HEK293 (cell line): ENCODE measurements around the gene YAE1.

Experiments used
- CTCF ChIP-seq: fragments of 450-650 bp; formaldehyde crosslinking; IDR thresholded peaks from 2 replicates; pipeline ENCODE4 v1.5.1; 2016; ENCODE audit warnings: missing biosample characterization, missing genetic modification characterization
- ELK4 ChIP-seq: IDR thresholded peaks from 2 replicates; pipeline ENCODE4 v1.6.1; 2011; ENCODE audit warnings: mild to moderate bottlenecking, low read depth, low read length, borderline replicate concordance
- KLF9 ChIP-seq: fragments of 450-650 bp; formaldehyde crosslinking; IDR thresholded peaks from 2 replicates; pipeline ENCODE4 v1.5.1; 2016; ENCODE audit warnings: missing biosample characterization, missing genetic modification characterization, low read depth
- OSR2 ChIP-seq: fragments of 450-650 bp; formaldehyde crosslinking; IDR thresholded peaks from 2 replicates; pipeline ENCODE4 v1.5.1; 2016; ENCODE audit warnings: missing biosample characterization, missing genetic modification characterization
- PRDM1 ChIP-seq: fragments of 450-650 bp; formaldehyde crosslinking; IDR thresholded peaks from 2 replicates; pipeline ENCODE4; 2016; ENCODE audit warnings: missing biosample characterization, missing genetic modification characterization
- PRDM10 ChIP-seq: fragments of 450-650 bp; formaldehyde crosslinking; IDR thresholded peaks from 2 replicates; pipeline ENCODE4 v1.5.1; 2016; ENCODE audit warnings: missing biosample characterization, missing genetic modification characterization
- SP2 ChIP-seq: fragments of 450-650 bp; formaldehyde crosslinking; IDR thresholded peaks from 2 replicates; pipeline ENCODE4 v1.5.1; 2016; ENCODE audit warnings: missing biosample characterization, missing genetic modification characterization
- SP3 ChIP-seq: fragments of 450-650 bp; formaldehyde crosslinking; IDR thresholded peaks from 2 replicates; pipeline ENCODE4 v1.5.1; 2016; ENCODE audit warnings: missing biosample characterization, missing genetic modification characterization
- TCF7L2 ChIP-seq: IDR thresholded peaks from 2 replicates; pipeline ENCODE4 v1.6.1; 2011; ENCODE audit warnings: low read depth, mild to moderate bottlenecking, inconsistent platforms, low read length, moderate library complexity, borderline replicate concordance
- ZBTB17 ChIP-seq: fragments of 450-650 bp; formaldehyde crosslinking; IDR thresholded peaks from 2 replicates; pipeline ENCODE4 v1.5.1; 2016; ENCODE audit warnings: missing biosample characterization, missing genetic modification characterization
- ZBTB21 ChIP-seq: fragments of 450-650 bp; formaldehyde crosslinking; IDR thresholded peaks from 2 replicates; pipeline ENCODE4 v1.5.1; 2017; ENCODE audit warnings: missing biosample characterization, missing genetic modification characterization
- ZBTB44 ChIP-seq: fragments of 450-650 bp; IDR thresholded peaks from 2 replicates; pipeline ENCODE4 v1.5.1; 2018; ENCODE audit warnings: missing biosample characterization, mild to moderate bottlenecking, missing genetic modification characterization
- ZBTB48 ChIP-seq: fragments of 450-650 bp; formaldehyde crosslinking; IDR thresholded peaks from 2 replicates; pipeline ENCODE4 v1.5.1; 2016; ENCODE audit warnings: missing biosample characterization, missing genetic modification characterization
- ZIC2 ChIP-seq: fragments of 450-650 bp; formaldehyde crosslinking; IDR thresholded peaks from 2 replicates; pipeline ENCODE4 v1.5.1; 2016; ENCODE audit warnings: missing biosample characterization, missing genetic modification characterization
- ZNF10 ChIP-seq: fragments of 450-650 bp; formaldehyde crosslinking; IDR thresholded peaks from 2 replicates; pipeline ENCODE4 v1.5.1; 2017; ENCODE audit warnings: missing biosample characterization, missing genetic modification characterization
- ZNF112 ChIP-seq: fragments of 450-650 bp; formaldehyde crosslinking; IDR thresholded peaks from 2 replicates; pipeline ENCODE4 v1.5.0; 2017; ENCODE audit warnings: missing biosample characterization, missing genetic modification characterization
- ZNF114 ChIP-seq: fragments of 450-650 bp; formaldehyde crosslinking; IDR thresholded peaks from 2 replicates; pipeline ENCODE4 v1.5.0; 2017; ENCODE audit warnings: missing biosample characterization, missing genetic modification characterization
- ZNF132 ChIP-seq: fragments of 450-650 bp; formaldehyde crosslinking; IDR thresholded peaks from 2 replicates; pipeline ENCODE4 v1.5.1; 2017; ENCODE audit warnings: missing biosample characterization, missing genetic modification characterization, borderline replicate concordance
- ZNF140 ChIP-seq: fragments of 450-650 bp; formaldehyde crosslinking; IDR thresholded peaks from 2 replicates; pipeline ENCODE4 v1.5.1; 2016; ENCODE audit warnings: missing biosample characterization, missing genetic modification characterization
- ZNF223 ChIP-seq: fragments of 450-650 bp; formaldehyde crosslinking; IDR thresholded peaks from 2 replicates; pipeline ENCODE4 v1.5.1; 2016; ENCODE audit warnings: missing biosample characterization, missing genetic modification characterization
- ZNF23 ChIP-seq: fragments of 450-650 bp; formaldehyde crosslinking; IDR thresholded peaks from 2 replicates; pipeline ENCODE4 v1.5.1; 2016; ENCODE audit warnings: missing biosample characterization, missing genetic modification characterization, borderline replicate concordance
- ZNF311 ChIP-seq: fragments of 450-650 bp; formaldehyde crosslinking; IDR thresholded peaks from 2 replicates; pipeline ENCODE4 v1.5.1; 2017; ENCODE audit warnings: missing biosample characterization, missing genetic modification characterization, borderline replicate concordance
- ZNF514 ChIP-seq: fragments of 450-650 bp; formaldehyde crosslinking; IDR thresholded peaks from 2 replicates; pipeline ENCODE4 v1.5.1; 2016; ENCODE audit warnings: missing biosample characterization, missing genetic modification characterization
- ZNF530 ChIP-seq: fragments of 450-650 bp; formaldehyde crosslinking; IDR thresholded peaks from 2 replicates; pipeline ENCODE4 v1.5.1; 2016; ENCODE audit warnings: low read depth, missing biosample characterization, missing genetic modification characterization
- ZNF585B ChIP-seq: fragments of 450-650 bp; formaldehyde crosslinking; IDR thresholded peaks from 2 replicates; pipeline ENCODE4 v1.5.1; 2016; ENCODE audit warnings: missing biosample characterization, missing genetic modification characterization
- ZNF626 ChIP-seq: fragments of 450-650 bp; sonication (Bioruptor Pico); formaldehyde crosslinking; IDR thresholded peaks from 2 replicates; pipeline ENCODE4 v1.5.1; 2018; ENCODE audit warnings: missing biosample characterization, missing genetic modification characterization, inconsistent platforms
- ZNF654 ChIP-seq: fragments of 450-650 bp; formaldehyde crosslinking; IDR thresholded peaks from 2 replicates; pipeline ENCODE4 v1.5.1; 2016; ENCODE audit warnings: low read depth, missing biosample characterization, missing genetic modification characterization
- ZSCAN16 ChIP-seq: fragments of 450-650 bp; formaldehyde crosslinking; IDR thresholded peaks from 2 replicates; pipeline ENCODE4 v1.5.1; 2016; ENCODE audit warnings: missing biosample characterization, missing genetic modification characterization
- TF ChIP-seq, protein P1 (sequence below): fragments of 450-650 bp; formaldehyde crosslinking; IDR thresholded peaks from 2 replicates; pipeline ENCODE4 v1.5.1; 2016; ENCODE audit warnings: missing biosample characterization, missing genetic modification characterization
- TF ChIP-seq, protein P2 (sequence below): fragments of 450-650 bp; formaldehyde crosslinking; IDR thresholded peaks from 2 replicates; pipeline ENCODE4 v1.5.1; 2017; ENCODE audit warnings: missing biosample characterization, missing genetic modification characterization

YAE1 gene

DNA sequence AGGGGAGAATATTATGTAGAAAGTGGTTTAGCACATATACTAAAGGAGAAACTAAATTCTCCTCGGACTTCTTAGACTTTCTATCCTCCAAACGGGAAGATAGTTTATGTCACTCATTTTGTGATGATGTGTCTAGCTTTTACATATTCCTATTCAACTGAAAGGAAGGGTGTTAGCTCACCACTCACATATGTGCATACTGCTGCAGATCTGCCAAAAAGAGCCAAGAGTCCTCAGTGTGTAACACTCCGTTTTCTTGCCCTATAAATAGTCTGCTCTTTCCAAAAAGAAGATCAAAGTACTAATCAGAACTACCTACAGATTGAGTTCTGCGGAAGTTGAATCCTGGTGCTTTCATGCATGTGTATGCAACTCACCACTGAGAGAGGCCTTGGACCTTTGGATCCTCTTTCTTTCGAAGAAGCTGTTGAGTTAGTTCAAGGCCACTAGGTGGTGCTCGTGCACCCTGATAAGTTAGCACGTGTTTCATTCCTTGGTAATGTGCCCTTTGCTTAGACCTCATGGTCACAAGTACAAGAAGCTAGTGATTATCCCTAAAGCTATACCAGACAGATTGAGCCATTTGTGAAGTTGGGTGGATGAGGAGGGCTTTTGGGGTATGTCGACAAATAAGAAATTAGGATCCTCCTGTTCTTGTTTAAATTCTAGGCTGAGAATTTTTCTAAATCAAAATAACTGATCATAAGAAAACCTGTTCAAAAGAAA, 14.1 kb downstream of the YAE1 start (continued):
- TF ChIP-seq ELK4 (no peak), ZNF626 (no peak), ZIC2 (no peak), ZNF654 (tag by site-specific recombination) (peak; percentile 93), PRDM1 (tag by site-specific recombination) (no peak), ZNF114 (no peak), ZNF311 (tag by site-specific recombination) (no peak), ZNF10 (tag by site-specific recombination) (no peak), KLF9 (tag by site-specific recombination) (no peak), CTCF (tag by site-specific recombination) (peak; percentile 62), ZBTB17 (tag by site-specific recombination) (no peak), ZBTB21 (tag by site-specific recombination) (no peak), ZNF140 (tag by site-specific recombination) (no peak), ZBTB44 (0 out of 2 replicates have a peak, but pooled peaks have one; percentile 30), ZSCAN16 (tag by site-specific recombination) (no peak), SP2 (no peak), SP3 (tag by site-specific recombination) (no peak), ZNF530 (no peak), PRDM10 (no peak), ZNF23 (tag by site-specific recombination) (no peak), ZNF112 (no peak), ZBTB48 (tag by site-specific recombination) (peak; percentile 78), ZNF514 (tag by site-specific recombination) (no peak), ZNF132 (tag by site-specific recombination) (no peak), ZNF223 (tag by site-specific recombination) (no peak), TCF7L2 (no peak), OSR2 (tag by site-specific recombination) (no peak), ZNF585B (tag by site-specific recombination) (no peak)
- TF ChIP-seq, protein P1, sequence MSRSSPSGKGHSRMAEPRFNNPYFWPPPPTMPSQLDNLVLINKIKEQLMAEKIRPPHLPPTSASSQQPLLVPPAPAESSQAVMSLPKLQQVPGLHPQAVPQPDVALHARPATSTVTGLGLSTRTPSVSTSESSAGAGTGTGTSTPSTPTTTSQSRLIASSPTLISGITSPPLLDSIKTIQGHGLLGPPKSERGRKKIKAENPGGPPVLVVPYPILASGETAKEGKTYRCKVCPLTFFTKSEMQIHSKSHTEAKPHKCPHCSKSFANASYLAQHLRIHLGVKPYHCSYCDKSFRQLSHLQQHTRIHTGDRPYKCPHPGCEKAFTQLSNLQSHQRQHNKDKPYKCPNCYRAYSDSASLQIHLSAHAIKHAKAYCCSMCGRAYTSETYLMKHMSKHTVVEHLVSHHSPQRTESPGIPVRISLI (tag by site-specific recombination): no peak
- TF ChIP-seq, protein P2, sequence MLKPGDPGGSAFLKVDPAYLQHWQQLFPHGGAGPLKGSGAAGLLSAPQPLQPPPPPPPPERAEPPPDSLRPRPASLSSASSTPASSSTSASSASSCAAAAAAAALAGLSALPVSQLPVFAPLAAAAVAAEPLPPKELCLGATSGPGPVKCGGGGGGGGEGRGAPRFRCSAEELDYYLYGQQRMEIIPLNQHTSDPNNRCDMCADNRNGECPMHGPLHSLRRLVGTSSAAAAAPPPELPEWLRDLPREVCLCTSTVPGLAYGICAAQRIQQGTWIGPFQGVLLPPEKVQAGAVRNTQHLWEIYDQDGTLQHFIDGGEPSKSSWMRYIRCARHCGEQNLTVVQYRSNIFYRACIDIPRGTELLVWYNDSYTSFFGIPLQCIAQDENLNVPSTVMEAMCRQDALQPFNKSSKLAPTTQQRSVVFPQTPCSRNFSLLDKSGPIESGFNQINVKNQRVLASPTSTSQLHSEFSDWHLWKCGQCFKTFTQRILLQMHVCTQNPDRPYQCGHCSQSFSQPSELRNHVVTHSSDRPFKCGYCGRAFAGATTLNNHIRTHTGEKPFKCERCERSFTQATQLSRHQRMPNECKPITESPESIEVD (tag by site-specific recombination): no peak
